GM12878 (cell line): ENCODE measurements around the gene NEBL.

Experiments used
- EZH2 ChIP-seq: IDR thresholded peaks from 2 replicates; pipeline ENCODE4 v1.6.1; 2012; ENCODE audit warnings: low read depth, mild to moderate bottlenecking, control low read depth, inconsistent platforms, low read length, borderline replicate concordance; ENCODE audit not compliant: control insufficient read depth
- TAF1 ChIP-seq: IDR thresholded peaks from 2 replicates; pipeline ENCODE4 v1.6.1; 2011; ENCODE audit warnings: mild to moderate bottlenecking, low read depth, low read length, borderline replicate concordance
- ZNF24 ChIP-seq: fragments of 450-650 bp; IDR thresholded peaks from 2 replicates; pipeline ENCODE4 v1.6.1; 2017; ENCODE audit warnings: antibody characterized with exemption, mild to moderate bottlenecking
- ZNF384 ChIP-seq: IDR thresholded peaks from 2 replicates; pipeline ENCODE4 v1.6.1; 2012; ENCODE audit warnings: low read depth, mild to moderate bottlenecking, low read length, improper control_type of control experiment, borderline replicate concordance

DNA sequence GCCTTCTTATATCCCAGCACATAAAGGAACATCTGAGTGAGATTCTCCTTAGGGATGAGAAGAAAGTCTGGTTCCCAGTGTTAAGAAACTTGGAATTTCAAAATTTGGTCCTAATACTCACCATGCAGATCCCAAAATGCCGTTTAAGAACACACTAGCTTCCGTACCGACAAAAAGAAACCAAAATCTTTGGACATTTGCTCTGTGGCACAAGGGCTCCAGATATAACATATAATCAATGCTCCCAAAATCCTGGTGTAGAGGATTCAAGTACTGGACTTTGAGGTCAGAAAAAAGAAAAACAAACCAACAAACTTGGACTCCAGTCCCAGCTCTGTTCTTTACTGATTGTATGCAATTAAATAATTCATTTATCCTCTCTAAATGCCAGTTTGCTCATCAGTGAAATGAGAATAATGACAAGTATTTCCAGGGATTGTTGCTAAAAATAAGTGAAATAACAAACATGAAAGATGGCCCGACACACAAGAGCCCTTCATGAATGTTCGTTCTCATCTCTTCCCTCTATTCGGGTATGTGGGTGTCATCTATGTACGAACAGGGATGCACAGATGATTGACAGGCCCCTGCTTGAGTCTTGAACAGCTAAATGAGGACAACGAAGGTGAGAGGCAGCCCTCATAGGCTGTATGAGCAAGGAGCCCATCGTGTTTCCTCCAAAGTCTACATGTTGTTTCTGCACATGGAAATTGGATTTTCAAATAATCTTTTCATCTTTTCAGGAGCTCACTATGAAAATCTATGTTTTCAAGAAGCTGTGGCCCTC lies 48.6 kb upstream of the NEBL start:
- TF ChIP-seq ZNF24 (no peak), TAF1 (no peak), EZH2 (no peak), ZNF384 (no peak)
